HepG2 (cell line): ENCODE results near the gene NUPR2. TPM values are rescaled to one million over a fixed set of nuclear protein-coding genes. Genes with fewer than 3 reads are reported as not detected.

Experiments used
- FOXP4 ChIP-seq: sonication (generic); formaldehyde crosslinking; IDR thresholded peaks from 2 replicates; pipeline ENCODE4 v1.4.0; 2020; ENCODE audit warnings: missing genetic modification reagents
- GATA4 ChIP-seq: sonication (generic); IDR thresholded peaks from 2 replicates; pipeline ENCODE4 v1.6.1; 2016; ENCODE audit warnings: antibody characterized with exemption, low read depth, borderline replicate concordance
- MAF1 ChIP-seq: sonication (generic); formaldehyde crosslinking; IDR thresholded peaks from 2 replicates; pipeline ENCODE4 v1.5.0; 2020; ENCODE audit warnings: missing genetic modification reagents, borderline replicate concordance
- MIER2 ChIP-seq: IDR thresholded peaks from 2 replicates; pipeline ENCODE4 v1.6.1; 2016; ENCODE audit warnings: missing biosample characterization, missing genetic modification reagents
- SMAD1 ChIP-seq: sonication (generic); formaldehyde crosslinking; IDR thresholded peaks from 2 replicates; pipeline ENCODE4 v1.4.0; 2020; ENCODE audit warnings: missing genetic modification reagents, low read depth, mild to moderate bottlenecking, borderline replicate concordance
- SP1 ChIP-seq, 2 experiments: fragments of 450-650 bp in 1 of 2; sonication (generic) in 1 of 2; formaldehyde crosslinking in 1 of 2; IDR thresholded peaks; 2 replicates each; pipeline versions ENCODE4 v1.4.0 to v1.6.1; 2016 to 2020; ENCODE audit warnings: missing genetic modification reagents in 1 of 2
- THAP7 ChIP-seq: sonication (generic); formaldehyde crosslinking; IDR thresholded peaks from 2 replicates; pipeline ENCODE4 v1.8.1; 2023; ENCODE audit warnings: mild to moderate bottlenecking, missing genetic modification reagents
- ZFP1 ChIP-seq: IDR thresholded peaks from 2 replicates; pipeline ENCODE4 v1.6.1; 2016
- ZFP36L1 ChIP-seq: sonication (generic); formaldehyde crosslinking; IDR thresholded peaks from 2 replicates; pipeline ENCODE4 v1.8.0; 2022; ENCODE audit warnings: mild to moderate bottlenecking, missing genetic modification reagents, moderate library complexity
- ZNF207 ChIP-seq: fragments of 450-650 bp; IDR thresholded peaks from 2 replicates; pipeline ENCODE4 v1.6.1; 2016; ENCODE audit warnings: antibody characterized with exemption, borderline replicate concordance
- ZNF234 ChIP-seq: sonication (generic); formaldehyde crosslinking; conservative IDR thresholded peaks from 2 replicates; pipeline ENCODE4 v1.5.1; 2020; ENCODE audit warnings: mild to moderate bottlenecking, missing genetic modification reagents
- ZNF292 ChIP-seq: sonication (generic); formaldehyde crosslinking; IDR thresholded peaks from 2 replicates; pipeline ENCODE4 v1.8.1; 2022; ENCODE audit warnings: mild to moderate bottlenecking, low read depth, missing genetic modification reagents, borderline replicate concordance
- ZNF33A ChIP-seq: sonication (generic); formaldehyde crosslinking; IDR thresholded peaks from 2 replicates; pipeline ENCODE4 v1.5.1; 2020; ENCODE audit warnings: missing genetic modification reagents, mild to moderate bottlenecking, moderate library complexity, borderline replicate concordance
- ZNF350 ChIP-seq: sonication (generic); formaldehyde crosslinking; IDR thresholded peaks from 2 replicates; pipeline ENCODE4 v1.4.0; 2020; ENCODE audit warnings: mild to moderate bottlenecking, low read depth, missing genetic modification reagents, borderline replicate concordance
- ZNF430 ChIP-seq: sonication (generic); formaldehyde crosslinking; IDR thresholded peaks from 2 replicates; pipeline ENCODE4 v1.9.0; 2021; ENCODE audit warnings: mild to moderate bottlenecking, missing genetic modification reagents
- ZNF775 ChIP-seq: sonication (generic); formaldehyde crosslinking; IDR thresholded peaks from 2 replicates; pipeline ENCODE4 v1.4.0; 2020; ENCODE audit warnings: missing genetic modification reagents, mild to moderate bottlenecking, moderate library complexity, borderline replicate concordance
- ZSCAN29 ChIP-seq: sonication (generic); formaldehyde crosslinking; conservative IDR thresholded peaks from 2 replicates; pipeline ENCODE4 v1.4.0; 2020; ENCODE audit warnings: mild to moderate bottlenecking, missing genetic modification reagents
- ZZZ3 ChIP-seq: sonication (generic); formaldehyde crosslinking; IDR thresholded peaks from 2 replicates; pipeline ENCODE4 v1.4.0; 2020; ENCODE audit warnings: missing genetic modification reagents, mild to moderate bottlenecking, borderline replicate concordance
- polyA plus RNA-seq, 8 experiments: library from polyadenylated mRNA; depleted of rRNA in 3 of 8; stranded (reverse) in 7 of 8; unstranded in 1 of 8; fragments of >200 nt; fragmentation: Illumina TruSeq in 4 of 8; extraction: Trizol in 4 of 8; gene quantifications; 2 replicates each; pipeline versions ENCODE4 v1.2.1 to v1.2.3, GENCODE V29; 2011 to 2016; ENCODE audit warnings: low read depth in 4 of 8, missing spikeins in 1 of 8, mixed read lengths in 1 of 8; ENCODE audit not compliant: insufficient read depth in 1 of 8
- total RNA-seq, 5 experiments: library from RNA; depleted of rRNA; stranded (reverse); fragments of >200 nt; fragmentation: Illumina TruSeq; extraction: Trizol; gene quantifications; 2 replicates each; pipeline ENCODE4 v1.2.3, GENCODE V29; 2016; ENCODE audit warnings: low read depth in 1 of 5
- TF ChIP-seq, protein P1 (sequence below): conservative IDR thresholded peaks from 2 replicates; pipeline ENCODE4 v1.6.1; 2018; ENCODE audit warnings: missing genetic modification reagents
- TF ChIP-seq, protein P2 (sequence below): sonication (generic); formaldehyde crosslinking; IDR thresholded peaks from 2 replicates; pipeline ENCODE4 v1.4.0; 2020; ENCODE audit warnings: missing genetic modification reagents
- TF ChIP-seq, protein P3 (sequence below): sonication (generic); formaldehyde crosslinking; IDR thresholded peaks from 2 replicates; pipeline ENCODE4 v1.4.0; 2020; ENCODE audit warnings: missing genetic modification reagents

Gene NUPR2
- total and polyA plus RNA-seq, 2 of the 13 experiments (the other 11 are each of a cell fraction or from before 2014, with no cell fraction given) = not detected

- TF ChIP-seq ZNF234 (no peak), SMAD1 (CRISPR knock-in tag) (no peak), SP1 (IDR thresholded peaks at IDR 0.05) (no peak), SP1 (CRISPR knock-in tag; IDR thresholded peaks at IDR 0.05) (no peak), ZFP1 (CRISPR knock-in tag) (no peak), GATA4 (no peak), MAF1 (CRISPR knock-in tag) (no peak), MIER2 (CRISPR knock-in tag) (no peak), ZZZ3 (CRISPR knock-in tag) (no peak), ZSCAN29 (CRISPR knock-in tag) (no peak), ZFP36L1 (CRISPR knock-in tag) (no peak), ZNF775 (CRISPR knock-in tag) (no peak), ZNF207 (no peak), THAP7 (CRISPR knock-in tag) (no peak), ZNF350 (CRISPR knock-in tag) (no peak; the same call in 1 of the 2 replicates), FOXP4 (CRISPR knock-in tag) (peak; percentile 72), ZNF33A (CRISPR knock-in tag) (no peak), ZNF292 (no peak), ZNF430 (CRISPR knock-in tag) (no peak)
- TF ChIP-seq, protein P1, sequence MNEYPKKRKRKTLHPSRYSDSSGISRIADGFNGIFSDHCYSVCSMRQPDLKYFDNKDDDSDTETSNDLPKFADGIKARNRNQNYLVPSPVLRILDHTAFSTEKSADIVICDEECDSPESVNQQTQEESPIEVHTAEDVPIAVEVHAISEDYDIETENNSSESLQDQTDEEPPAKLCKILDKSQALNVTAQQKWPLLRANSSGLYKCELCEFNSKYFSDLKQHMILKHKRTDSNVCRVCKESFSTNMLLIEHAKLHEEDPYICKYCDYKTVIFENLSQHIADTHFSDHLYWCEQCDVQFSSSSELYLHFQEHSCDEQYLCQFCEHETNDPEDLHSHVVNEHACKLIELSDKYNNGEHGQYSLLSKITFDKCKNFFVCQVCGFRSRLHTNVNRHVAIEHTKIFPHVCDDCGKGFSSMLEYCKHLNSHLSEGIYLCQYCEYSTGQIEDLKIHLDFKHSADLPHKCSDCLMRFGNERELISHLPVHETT (CRISPR knock-in tag) = no peak
- TF ChIP-seq, protein P2, sequence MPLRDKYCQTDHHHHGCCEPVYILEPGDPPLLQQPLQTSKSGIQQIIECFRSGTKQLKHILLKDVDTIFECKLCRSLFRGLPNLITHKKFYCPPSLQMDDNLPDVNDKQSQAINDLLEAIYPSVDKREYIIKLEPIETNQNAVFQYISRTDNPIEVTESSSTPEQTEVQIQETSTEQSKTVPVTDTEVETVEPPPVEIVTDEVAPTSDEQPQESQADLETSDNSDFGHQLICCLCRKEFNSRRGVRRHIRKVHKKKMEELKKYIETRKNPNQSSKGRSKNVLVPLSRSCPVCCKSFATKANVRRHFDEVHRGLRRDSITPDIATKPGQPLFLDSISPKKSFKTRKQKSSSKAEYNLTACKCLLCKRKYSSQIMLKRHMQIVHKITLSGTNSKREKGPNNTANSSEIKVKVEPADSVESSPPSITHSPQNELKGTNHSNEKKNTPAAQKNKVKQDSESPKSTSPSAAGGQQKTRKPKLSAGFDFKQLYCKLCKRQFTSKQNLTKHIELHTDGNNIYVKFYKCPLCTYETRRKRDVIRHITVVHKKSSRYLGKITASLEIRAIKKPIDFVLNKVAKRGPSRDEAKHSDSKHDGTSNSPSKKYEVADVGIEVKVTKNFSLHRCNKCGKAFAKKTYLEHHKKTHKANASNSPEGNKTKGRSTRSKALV (CRISPR knock-in tag) = no peak
- TF ChIP-seq, protein P3, sequence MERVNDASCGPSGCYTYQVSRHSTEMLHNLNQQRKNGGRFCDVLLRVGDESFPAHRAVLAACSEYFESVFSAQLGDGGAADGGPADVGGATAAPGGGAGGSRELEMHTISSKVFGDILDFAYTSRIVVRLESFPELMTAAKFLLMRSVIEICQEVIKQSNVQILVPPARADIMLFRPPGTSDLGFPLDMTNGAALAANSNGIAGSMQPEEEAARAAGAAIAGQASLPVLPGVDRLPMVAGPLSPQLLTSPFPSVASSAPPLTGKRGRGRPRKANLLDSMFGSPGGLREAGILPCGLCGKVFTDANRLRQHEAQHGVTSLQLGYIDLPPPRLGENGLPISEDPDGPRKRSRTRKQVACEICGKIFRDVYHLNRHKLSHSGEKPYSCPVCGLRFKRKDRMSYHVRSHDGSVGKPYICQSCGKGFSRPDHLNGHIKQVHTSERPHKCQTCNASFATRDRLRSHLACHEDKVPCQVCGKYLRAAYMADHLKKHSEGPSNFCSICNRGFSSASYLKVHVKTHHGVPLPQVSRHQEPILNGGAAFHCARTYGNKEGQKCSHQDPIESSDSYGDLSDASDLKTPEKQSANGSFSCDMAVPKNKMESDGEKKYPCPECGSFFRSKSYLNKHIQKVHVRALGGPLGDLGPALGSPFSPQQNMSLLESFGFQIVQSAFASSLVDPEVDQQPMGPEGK (CRISPR knock-in tag) = 0 out of 2 replicates have a peak, but pooled peaks have one; percentile 36
Observed at GRCh38 chr7:56079450-56080185, 36.6 kb downstream of the NUPR2 start (continued).
